ENCODE results near the gene CD248.
"Not testable (repeated sequence)": the region's sequence is repeated elsewhere in the genome, so short reads cannot be mapped to it uniquely, and the experiment has no call there.

The CD248 gene

GRCh38 chr11:66350560-66351235 lies 33.9 kb upstream of the CD248 start:
- no CpG with 5 or more reads among the region's 8 CpGs for WGBS (ENCODE audit: insufficient coverage, insufficient read length)

DNA sequence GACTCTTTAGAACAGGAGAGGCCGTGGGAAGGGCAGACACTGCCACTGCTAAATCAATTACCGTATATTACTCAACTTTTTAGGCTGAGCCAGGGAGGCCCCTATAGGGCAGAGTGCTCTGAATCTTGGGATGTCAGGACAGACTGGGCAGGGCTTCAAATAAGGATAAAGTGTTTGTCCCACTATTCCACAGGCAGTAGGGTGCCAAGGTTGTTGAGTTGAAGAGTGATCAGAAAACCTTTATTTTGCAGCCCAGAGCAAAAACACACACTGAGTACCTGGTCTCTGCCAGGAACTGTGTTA lies 32.2 kb upstream of the CD248 start:
- H3K27ac ChIP-seq (ENCODE audit: low read length) = no peak overlapping the region
- DNase-seq (ENCODE audit: low read depth, low spot score) = no peak
- no peaks in the 10 kb centered on the region for H3K4me1 ChIP-seq (ENCODE audit: control insufficient read depth, insufficient read depth, low read length)
- no peaks in the 10 kb centered on the region for H3K9me3 ChIP-seq (ENCODE audit: control insufficient read depth, insufficient read depth, low read length)
- H3K4me3 ChIP-seq (ENCODE audit: low read length) = no peak overlapping the region
- H3K36me3 ChIP-seq (ENCODE audit: control insufficient read depth, insufficient read depth, low read length) = no peaks in the 10 kb centered on the region
- no peaks in the 10 kb centered on the region for H3K27me3 ChIP-seq (ENCODE audit: control insufficient read depth, insufficient read depth, low read length)
- no CpG with 5 or more reads among the region's 2 CpGs for WGBS (ENCODE audit: insufficient coverage, insufficient read length)

More at GRCh38 chr11:66350560-66351235, 33.9 kb upstream of the CD248 start:
- not testable (repeated sequence) for H3K4me1 ChIP-seq (ENCODE audit: control insufficient read depth, insufficient read depth, low read length); H3K36me3 ChIP-seq (ENCODE audit: control insufficient read depth, insufficient read depth, low read length); H3K27me3 ChIP-seq (ENCODE audit: control insufficient read depth, insufficient read depth, low read length); H3K27ac ChIP-seq (ENCODE audit: low read length); H3K4me3 ChIP-seq (ENCODE audit: low read length); DNase-seq (ENCODE audit: low read depth, low spot score); H3K9me3 ChIP-seq (ENCODE audit: control insufficient read depth, insufficient read depth, low read length)

DNA sequence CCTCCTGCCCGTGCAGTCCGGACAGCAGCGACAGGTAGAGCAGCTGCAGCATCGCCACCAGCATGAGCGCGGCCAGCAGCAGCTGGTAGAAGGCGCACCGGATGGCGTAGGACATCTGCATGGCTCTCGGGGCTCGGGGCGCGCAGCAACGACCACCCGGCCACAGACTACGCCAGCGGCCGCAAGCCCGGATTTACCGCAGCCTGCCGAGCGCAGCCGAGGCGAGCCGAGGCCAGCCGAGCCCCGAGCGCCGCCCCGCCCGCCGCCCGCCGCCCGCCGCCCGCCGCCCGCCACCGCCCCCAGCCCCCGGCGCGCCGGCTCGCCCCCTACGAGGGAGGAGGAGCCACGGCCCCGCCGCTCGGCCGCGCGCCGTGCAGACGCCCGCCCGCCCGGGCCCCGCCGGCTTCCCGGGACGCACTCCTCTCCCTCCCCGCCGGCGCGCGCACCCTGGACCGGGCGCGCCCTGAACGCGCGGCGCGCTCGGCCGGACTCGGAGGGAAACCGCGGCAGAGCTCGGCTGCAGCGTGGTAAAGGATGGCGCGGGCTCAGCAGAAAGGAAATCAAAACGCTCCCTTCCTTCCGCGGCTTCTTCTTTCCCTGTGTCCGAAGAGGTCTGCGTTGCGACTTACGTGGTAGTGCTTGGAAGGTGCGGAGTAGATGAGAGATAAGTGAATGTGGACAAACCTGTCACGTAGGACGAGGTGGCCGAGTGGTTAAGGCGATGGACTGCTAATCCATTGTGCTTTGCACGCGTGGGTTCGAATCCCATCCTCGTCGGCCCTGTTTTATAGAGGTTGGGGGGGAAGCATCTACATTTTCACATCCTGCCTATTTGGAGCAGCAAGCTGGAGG lies 30.8 kb upstream of the CD248 start, which contains the start of gene B4GAT1:
TSS of gene B4GAT1 (minus strand) at position 205 of the 852 bp plus-strand sequence. CDS start at position 121, 84 bp downstream.
- no peak within 1 kb of the TSS for H3K27ac ChIP-seq (ENCODE audit: low read length)
- H3K36me3 ChIP-seq (ENCODE audit: control insufficient read depth, insufficient read depth, low read length) = no peaks in the 10 kb centered on the region
- peak within 1 kb of the TSS; percentile 95 for H3K4me3 ChIP-seq (ENCODE audit: low read length)
- no peak for DNase-seq (ENCODE audit: low read depth, low spot score)
- no peaks in the 10 kb centered on the region for H3K9me3 ChIP-seq (ENCODE audit: control insufficient read depth, insufficient read depth, low read length)
- no CpG with 5 or more reads among the region's 101 CpGs for WGBS (ENCODE audit: insufficient coverage, insufficient read length)
- no peaks in the 10 kb centered on the region for H3K4me1 ChIP-seq (ENCODE audit: control insufficient read depth, insufficient read depth, low read length)
- no peaks in the 10 kb centered on the region for H3K27me3 ChIP-seq (ENCODE audit: control insufficient read depth, insufficient read depth, low read length)

DNA sequence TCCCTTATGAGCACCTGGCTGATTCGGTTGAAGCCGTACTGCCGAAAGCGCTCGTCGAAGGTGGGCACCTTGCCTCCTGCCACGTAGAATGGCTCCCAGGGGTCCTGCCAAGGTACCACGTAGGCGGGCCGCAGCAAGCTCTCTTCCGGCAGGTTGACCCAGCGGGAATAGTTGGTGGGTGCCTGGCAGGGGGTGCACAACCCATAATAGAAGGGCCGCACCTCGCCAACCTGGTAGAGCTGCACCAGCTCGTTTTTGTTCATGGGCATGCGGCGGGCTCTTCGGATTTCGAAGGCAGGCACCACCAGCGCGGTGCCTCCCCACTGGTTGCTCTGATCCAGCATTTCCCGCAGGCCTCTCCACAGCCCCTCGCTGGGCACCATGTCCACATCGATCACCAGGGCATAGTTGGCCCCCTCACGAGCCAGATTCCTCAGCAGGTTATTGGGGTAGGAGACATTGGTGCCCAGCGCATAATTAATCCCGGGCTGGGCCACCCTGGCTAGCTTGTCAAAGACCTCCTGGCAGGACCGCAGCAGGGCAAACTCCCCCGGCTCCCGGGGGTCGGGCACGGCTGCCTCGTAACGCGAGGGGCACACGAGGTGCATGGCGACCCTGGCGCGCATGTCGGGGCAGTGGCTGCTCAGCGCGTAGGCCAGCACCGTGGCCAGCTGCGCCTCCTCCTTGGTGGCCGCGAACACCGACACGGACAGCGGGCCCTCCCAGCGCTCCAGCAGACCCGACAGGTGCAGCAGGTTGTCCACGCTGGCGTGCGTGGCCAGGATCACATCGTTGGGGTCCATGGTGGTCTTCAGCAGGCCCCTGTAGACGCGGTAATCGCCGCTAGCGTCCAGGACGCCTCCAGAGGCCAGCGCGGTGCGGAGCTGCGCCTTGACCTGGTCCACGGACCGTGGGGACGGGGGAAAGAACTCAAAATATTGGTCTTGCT lies 29.9 kb upstream of the CD248 start:
- H3K4me3 ChIP-seq (ENCODE audit: low read length) = peak overlapping the region; percentile 95
- H3K36me3 ChIP-seq (ENCODE audit: control insufficient read depth, insufficient read depth, low read length) = peaks cover 2% of the 10 kb centered on the region
- no peaks in the 10 kb centered on the region for H3K4me1 ChIP-seq (ENCODE audit: control insufficient read depth, insufficient read depth, low read length)
- no peak overlapping the region for H3K27ac ChIP-seq (ENCODE audit: low read length)
- no peaks in the 10 kb centered on the region for H3K27me3 ChIP-seq (ENCODE audit: control insufficient read depth, insufficient read depth, low read length)
- no CpG with 5 or more reads among the region's 68 CpGs for WGBS (ENCODE audit: insufficient coverage, insufficient read length)
- no peak for DNase-seq (ENCODE audit: low read depth, low spot score)
- H3K9me3 ChIP-seq (ENCODE audit: control insufficient read depth, insufficient read depth, low read length) = no peaks in the 10 kb centered on the region

GRCh38 chr11:66345316-66345649 lies 28.4 kb upstream of the CD248 start:
- H3K4me3 ChIP-seq (ENCODE audit: low read length) = peak overlapping the region; percentile 8; the same call in 1 of the 2 replicates
- peaks cover 10% of the 10 kb centered on the region for H3K36me3 ChIP-seq (ENCODE audit: control insufficient read depth, insufficient read depth, low read length)
- no peak overlapping the region for H3K27ac ChIP-seq (ENCODE audit: low read length)
- H3K9me3 ChIP-seq (ENCODE audit: control insufficient read depth, insufficient read depth, low read length) = no peaks in the 10 kb centered on the region
- WGBS (ENCODE audit: insufficient coverage, insufficient read length) = no CpG with 5 or more reads among the region's 7 CpGs
- no peaks in the 10 kb centered on the region for H3K27me3 ChIP-seq (ENCODE audit: control insufficient read depth, insufficient read depth, low read length)
- no peaks in the 10 kb centered on the region for H3K4me1 ChIP-seq (ENCODE audit: control insufficient read depth, insufficient read depth, low read length)
- no peak for DNase-seq (ENCODE audit: low read depth, low spot score)

DNA sequence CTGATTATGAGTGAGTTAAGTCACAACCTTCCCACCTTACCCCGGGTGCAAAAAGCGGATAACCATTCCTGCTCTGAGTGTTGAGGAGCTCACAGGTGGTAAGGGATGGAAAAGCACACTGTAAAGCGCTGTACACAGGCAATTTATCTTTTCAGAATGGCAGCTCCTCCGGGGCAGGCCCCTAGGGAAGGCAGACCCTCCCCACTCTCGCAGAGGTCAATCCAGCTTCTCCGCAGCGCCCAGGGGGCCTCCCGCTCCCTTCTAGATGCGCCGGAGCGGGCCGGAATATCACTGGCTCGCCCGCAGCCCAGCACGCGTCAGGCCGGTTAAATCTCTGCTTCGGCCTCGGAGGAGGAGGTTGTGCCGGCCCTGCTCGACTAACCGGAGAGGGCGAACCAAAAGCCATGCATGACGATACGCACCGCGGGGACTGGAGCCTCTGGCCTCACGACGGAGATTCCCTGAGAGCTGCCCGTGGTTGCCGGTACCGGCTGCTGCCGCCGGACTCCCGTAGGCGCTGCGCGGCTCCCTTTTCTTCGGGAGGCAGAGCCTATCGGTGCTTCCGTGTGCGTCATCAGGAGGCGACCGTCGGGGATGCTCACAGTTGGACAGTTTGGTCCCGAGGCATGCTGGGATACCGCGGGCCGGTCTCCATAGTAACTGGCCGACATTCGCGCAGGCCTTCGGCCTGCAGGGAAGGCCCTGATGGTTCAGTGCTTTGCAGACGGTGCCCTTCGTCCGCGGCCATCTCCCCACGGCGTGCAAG lies 27.9 kb upstream of the CD248 start, which contains the start of gene BRMS1:
TSS of gene BRMS1 (minus strand) at position 555 of the 766 bp plus-strand sequence. CDS start 2,870 bp downstream, outside the sequence.
- H3K27ac ChIP-seq (ENCODE audit: low read length) = no peak within 1 kb of the TSS
- DNase-seq (ENCODE audit: low read depth, low spot score) = peak; percentile 95

DNA sequence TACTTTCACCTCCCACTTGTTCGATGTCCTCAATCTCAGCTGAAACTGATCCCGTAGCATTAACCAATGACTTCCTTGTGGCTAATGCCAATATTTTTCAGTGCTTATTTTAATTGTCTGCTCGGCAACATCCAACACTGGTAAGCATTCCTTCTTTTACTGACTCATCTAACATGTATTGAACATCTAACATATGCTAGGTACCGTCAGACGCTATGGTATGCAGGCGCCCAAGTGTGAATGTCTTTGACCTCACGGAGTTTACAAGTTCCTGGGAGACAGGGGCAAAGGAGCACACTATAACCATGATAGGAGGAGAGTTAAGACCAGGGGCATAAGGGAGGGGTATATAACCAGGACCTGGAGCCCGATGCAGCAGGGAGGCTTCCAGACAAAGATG lies 26.3 kb upstream of the CD248 start:
- H3K4me1 ChIP-seq (ENCODE audit: control insufficient read depth, insufficient read depth, low read length) = no peaks in the 10 kb centered on the region
- no peak overlapping the region for H3K4me3 ChIP-seq (ENCODE audit: low read length)
- H3K27me3 ChIP-seq (ENCODE audit: control insufficient read depth, insufficient read depth, low read length) = no peaks in the 10 kb centered on the region
- H3K27ac ChIP-seq (ENCODE audit: low read length) = no peak overlapping the region
- WGBS (ENCODE audit: insufficient coverage, insufficient read length) = no CpG with 5 or more reads among the region's 8 CpGs
- peaks cover 21% of the 10 kb centered on the region for H3K36me3 ChIP-seq (ENCODE audit: control insufficient read depth, insufficient read depth, low read length)
- H3K9me3 ChIP-seq (ENCODE audit: control insufficient read depth, insufficient read depth, low read length) = no peaks in the 10 kb centered on the region
- no peak for DNase-seq (ENCODE audit: low read depth, low spot score)

More for the DNA sequence above, 27.9 kb upstream of the CD248 start, which contains the start of gene BRMS1:
- no CpG with 5 or more reads among the region's 59 CpGs for WGBS (ENCODE audit: insufficient coverage, insufficient read length)
- Histone ChIP-seq H3K27me3 (ENCODE audit: control insufficient read depth, insufficient read depth, low read length) (no peaks in the 10 kb centered on the region), H3K4me1 (ENCODE audit: control insufficient read depth, insufficient read depth, low read length) (no peaks in the 10 kb centered on the region), H3K4me3 (ENCODE audit: low read length) (peak within 1 kb of the TSS; percentile 74), H3K36me3 (ENCODE audit: control insufficient read depth, insufficient read depth, low read length) (peaks cover 14% of the 10 kb centered on the region), H3K9me3 (ENCODE audit: control insufficient read depth, insufficient read depth, low read length) (no peaks in the 10 kb centered on the region)

DNA sequence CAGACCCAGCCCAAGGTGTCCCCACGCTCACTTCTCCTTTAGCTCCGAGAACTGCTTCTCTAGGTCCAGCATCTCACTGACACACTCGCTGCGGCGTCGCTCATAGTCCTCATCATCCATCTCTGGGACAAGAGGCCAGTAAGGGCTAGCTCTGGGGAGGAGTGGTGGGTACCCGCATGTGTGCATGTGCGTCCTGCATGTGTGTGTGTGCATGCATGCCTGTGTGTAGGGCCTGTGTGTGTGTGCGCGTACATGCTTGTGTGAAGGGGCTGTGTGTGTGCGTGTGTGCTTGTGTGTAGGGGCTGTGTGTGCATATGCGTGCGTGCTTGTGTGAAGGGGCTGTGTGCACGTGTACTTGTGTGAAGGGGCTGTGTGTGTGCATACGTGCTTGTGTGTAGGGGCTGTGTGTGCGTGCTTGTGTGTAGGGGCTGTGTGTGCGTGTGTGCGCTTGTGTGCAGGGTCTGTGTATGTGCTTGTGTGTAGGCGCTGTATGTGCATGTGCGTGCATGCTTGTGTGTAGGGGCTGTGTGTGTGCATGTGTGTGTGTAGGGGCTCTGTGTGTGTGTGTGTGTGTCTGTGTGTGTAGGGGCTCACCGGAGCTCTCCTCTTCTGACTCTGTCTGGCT lies 24.8 kb upstream of the CD248 start:
- Histone ChIP-seq H3K4me1 (ENCODE audit: control insufficient read depth, insufficient read depth, low read length) (peaks cover 3% of the 10 kb centered on the region; the same call in 1 of the 2 replicates), H3K36me3 (ENCODE audit: control insufficient read depth, insufficient read depth, low read length) (peaks cover 25% of the 10 kb centered on the region), H3K9me3 (ENCODE audit: control insufficient read depth, insufficient read depth, low read length) (no peaks in the 10 kb centered on the region), H3K27me3 (ENCODE audit: control insufficient read depth, insufficient read depth, low read length) (no peaks in the 10 kb centered on the region), H3K27ac (ENCODE audit: low read length) (no peak overlapping the region), H3K4me3 (ENCODE audit: low read length) (no peak overlapping the region)
- no CpG with 5 or more reads among the region's 21 CpGs for WGBS (ENCODE audit: insufficient coverage, insufficient read length)
- no peak for DNase-seq (ENCODE audit: low read depth, low spot score)

DNA sequence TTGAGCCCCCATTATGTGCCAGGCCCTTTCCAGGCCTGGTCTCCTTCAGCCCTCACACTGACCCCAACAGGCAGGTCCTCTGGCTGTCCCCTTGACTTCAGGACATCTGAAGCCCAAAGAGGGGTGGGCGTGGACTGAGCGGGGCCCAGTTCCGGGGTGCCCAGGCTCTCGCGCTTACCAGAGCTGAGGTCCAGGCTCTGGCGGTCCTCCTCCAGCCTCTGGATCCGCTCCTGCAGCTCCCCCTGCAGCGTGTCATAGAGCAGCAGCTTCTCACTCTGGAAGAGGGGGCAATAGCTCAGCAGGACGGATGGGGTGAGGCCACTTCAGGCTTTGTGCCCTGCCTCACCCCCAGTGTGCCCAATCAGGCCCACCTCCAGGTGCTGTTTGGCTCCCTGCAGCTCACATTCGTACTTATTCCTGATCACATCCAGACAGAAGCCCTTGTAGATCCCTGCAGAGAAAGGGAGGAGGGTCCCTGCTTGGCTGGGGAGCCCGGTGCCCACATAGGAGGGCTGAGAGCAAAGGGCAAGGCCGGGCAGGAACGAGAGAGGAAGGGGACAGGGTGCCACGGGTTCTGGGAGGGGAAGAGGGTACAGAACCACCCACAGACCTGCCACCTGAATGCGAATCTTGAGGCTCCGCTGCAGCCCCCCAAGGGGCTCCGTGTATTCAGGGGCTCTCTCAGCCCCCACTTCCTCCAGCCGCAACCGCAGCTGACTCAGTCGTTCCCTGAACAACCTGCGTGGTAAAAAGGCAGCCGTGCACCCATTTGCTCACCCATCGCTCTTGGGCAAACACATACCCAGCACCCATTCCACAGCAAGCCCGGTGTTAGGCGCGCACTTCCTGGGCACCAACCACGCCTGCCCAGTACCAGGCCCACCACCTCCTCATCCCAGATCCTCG lies 24.0 kb upstream of the CD248 start:
- Histone ChIP-seq H3K27me3 (ENCODE audit: control insufficient read depth, insufficient read depth, low read length) (no peaks in the 10 kb centered on the region), H3K36me3 (ENCODE audit: control insufficient read depth, insufficient read depth, low read length) (peaks cover 25% of the 10 kb centered on the region), H3K27ac (ENCODE audit: low read length) (no peak overlapping the region), H3K9me3 (ENCODE audit: control insufficient read depth, insufficient read depth, low read length) (no peaks in the 10 kb centered on the region), H3K4me3 (ENCODE audit: low read length) (no peak overlapping the region), H3K4me1 (ENCODE audit: control insufficient read depth, insufficient read depth, low read length) (peaks cover 3% of the 10 kb centered on the region; the same call in 1 of the 2 replicates)
- no peak for DNase-seq (ENCODE audit: low read depth, low spot score)
- WGBS (ENCODE audit: insufficient coverage, insufficient read length) = no CpG with 5 or more reads among the region's 28 CpGs

Measured in iPS DF 6.9 (cell line).